Ishikawa (cell line): Measurements from ENCODE around the gene LRTM2.

ENCODE experiments used
- CEBPB ChIP-seq: IDR thresholded peaks from 2 replicates; pipeline ENCODE4 v1.6.1; 2012
- CREB1 ChIP-seq: IDR thresholded peaks from 2 replicates; pipeline ENCODE4 v1.6.1; 2012; ENCODE audit warnings: low read depth
- EGR1 ChIP-seq: IDR thresholded peaks from 2 replicates; pipeline ENCODE4 v1.6.1; 2012
- EP300 ChIP-seq: IDR thresholded peaks from 2 replicates; pipeline ENCODE4 v1.6.1; 2012; ENCODE audit warnings: borderline replicate concordance
- FOXM1 ChIP-seq: IDR thresholded peaks from 2 replicates; pipeline ENCODE4 v1.6.1; 2012; ENCODE audit warnings: low read depth, borderline replicate concordance
- NFIC ChIP-seq: IDR thresholded peaks from 2 replicates; pipeline ENCODE4 v1.6.1; 2012
- RAD21 ChIP-seq: IDR thresholded peaks from 2 replicates; pipeline ENCODE4 v1.6.1; 2012; ENCODE audit warnings: low read depth
- TCF12 ChIP-seq: IDR thresholded peaks from 2 replicates; pipeline ENCODE4 v1.6.1; 2012; ENCODE audit warnings: low read depth
- TEAD4 ChIP-seq: IDR thresholded peaks from 2 replicates; pipeline ENCODE4 v1.6.1; 2012
- YY1 ChIP-seq: IDR thresholded peaks from 2 replicates; pipeline ENCODE4 v1.6.1; 2012; ENCODE audit warnings: low read depth
- ZBTB7A ChIP-seq: IDR thresholded peaks from 2 replicates; pipeline ENCODE4 v1.6.1; 2012; ENCODE audit warnings: low read depth
- TF ChIP-seq, protein P1 (sequence below): IDR thresholded peaks from 2 replicates; pipeline ENCODE4 v1.6.1; 2012
- TF ChIP-seq, protein P2 (sequence below): IDR thresholded peaks from 2 replicates; pipeline ENCODE4 v1.6.1; 2012; ENCODE audit warnings: low read depth, mild to moderate bottlenecking
- TF ChIP-seq, protein P3 (sequence below): IDR thresholded peaks from 2 replicates; pipeline ENCODE4 v1.6.1; 2012

DNA sequence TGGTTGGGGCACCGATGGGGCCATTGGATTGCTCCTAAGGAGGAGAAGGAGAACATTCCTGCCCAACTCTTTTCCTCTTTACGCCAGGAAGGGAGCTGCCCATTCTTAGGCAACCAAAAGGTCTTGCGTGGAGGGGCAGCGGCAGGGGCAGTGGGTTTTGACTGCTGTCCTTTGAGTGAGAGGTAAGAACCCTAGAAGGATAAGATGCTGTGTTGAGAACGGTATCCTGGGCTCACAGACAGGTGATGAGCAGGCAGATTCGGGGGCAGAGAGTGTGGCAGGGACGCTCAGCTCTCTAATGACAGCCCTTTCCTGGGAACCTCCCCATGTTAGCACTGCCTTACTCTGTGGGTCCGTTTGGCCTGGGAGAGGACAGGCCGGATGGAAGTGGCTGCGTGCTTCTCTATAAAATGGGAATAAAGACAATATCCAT, 13.2 kb downstream of the LRTM2 start:
- TF ChIP-seq EP300 (no peak), CEBPB (no peak), ZBTB7A (no peak), EGR1 (no peak), YY1 (no peak), CREB1 (no peak), RAD21 (no peak), TCF12 (no peak), TEAD4 (no peak), NFIC (no peak), FOXM1 (no peak)
- TF ChIP-seq, protein P1, sequence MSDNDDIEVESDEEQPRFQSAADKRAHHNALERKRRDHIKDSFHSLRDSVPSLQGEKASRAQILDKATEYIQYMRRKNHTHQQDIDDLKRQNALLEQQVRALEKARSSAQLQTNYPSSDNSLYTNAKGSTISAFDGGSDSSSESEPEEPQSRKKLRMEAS: no peak
- TF ChIP-seq, protein P2, sequence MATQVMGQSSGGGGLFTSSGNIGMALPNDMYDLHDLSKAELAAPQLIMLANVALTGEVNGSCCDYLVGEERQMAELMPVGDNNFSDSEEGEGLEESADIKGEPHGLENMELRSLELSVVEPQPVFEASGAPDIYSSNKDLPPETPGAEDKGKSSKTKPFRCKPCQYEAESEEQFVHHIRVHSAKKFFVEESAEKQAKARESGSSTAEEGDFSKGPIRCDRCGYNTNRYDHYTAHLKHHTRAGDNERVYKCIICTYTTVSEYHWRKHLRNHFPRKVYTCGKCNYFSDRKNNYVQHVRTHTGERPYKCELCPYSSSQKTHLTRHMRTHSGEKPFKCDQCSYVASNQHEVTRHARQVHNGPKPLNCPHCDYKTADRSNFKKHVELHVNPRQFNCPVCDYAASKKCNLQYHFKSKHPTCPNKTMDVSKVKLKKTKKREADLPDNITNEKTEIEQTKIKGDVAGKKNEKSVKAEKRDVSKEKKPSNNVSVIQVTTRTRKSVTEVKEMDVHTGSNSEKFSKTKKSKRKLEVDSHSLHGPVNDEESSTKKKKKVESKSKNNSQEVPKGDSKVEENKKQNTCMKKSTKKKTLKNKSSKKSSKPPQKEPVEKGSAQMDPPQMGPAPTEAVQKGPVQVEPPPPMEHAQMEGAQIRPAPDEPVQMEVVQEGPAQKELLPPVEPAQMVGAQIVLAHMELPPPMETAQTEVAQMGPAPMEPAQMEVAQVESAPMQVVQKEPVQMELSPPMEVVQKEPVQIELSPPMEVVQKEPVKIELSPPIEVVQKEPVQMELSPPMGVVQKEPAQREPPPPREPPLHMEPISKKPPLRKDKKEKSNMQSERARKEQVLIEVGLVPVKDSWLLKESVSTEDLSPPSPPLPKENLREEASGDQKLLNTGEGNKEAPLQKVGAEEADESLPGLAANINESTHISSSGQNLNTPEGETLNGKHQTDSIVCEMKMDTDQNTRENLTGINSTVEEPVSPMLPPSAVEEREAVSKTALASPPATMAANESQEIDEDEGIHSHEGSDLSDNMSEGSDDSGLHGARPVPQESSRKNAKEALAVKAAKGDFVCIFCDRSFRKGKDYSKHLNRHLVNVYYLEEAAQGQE: no peak
- TF ChIP-seq, protein P3, sequence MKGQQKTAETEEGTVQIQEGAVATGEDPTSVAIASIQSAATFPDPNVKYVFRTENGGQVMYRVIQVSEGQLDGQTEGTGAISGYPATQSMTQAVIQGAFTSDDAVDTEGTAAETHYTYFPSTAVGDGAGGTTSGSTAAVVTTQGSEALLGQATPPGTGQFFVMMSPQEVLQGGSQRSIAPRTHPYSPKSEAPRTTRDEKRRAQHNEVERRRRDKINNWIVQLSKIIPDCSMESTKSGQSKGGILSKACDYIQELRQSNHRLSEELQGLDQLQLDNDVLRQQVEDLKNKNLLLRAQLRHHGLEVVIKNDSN: no peak
